SK-N-MC (cell line): ENCODE data around the gene KIF4A.

Source experiments
- DNase-seq: peaks from one replicate; pipeline ENCODE4 v3.0.0-alpha.2; 2011; ENCODE audit warnings: low read depth, low spot score
- H3K27ac ChIP-seq: fragments of 200-600 bp; sonication (generic); 2 replicates; pipeline ENCODE4 v1.5.1; 2016; ENCODE audit warnings: mixed run types
- H3K36me3 ChIP-seq: fragments of 200-600 bp; sonication (generic); 2 replicates; pipeline ENCODE4 v1.6.1; 2017; ENCODE audit warnings: antibody characterized with exemption, low read length, mixed read lengths; ENCODE audit not compliant: insufficient read depth
- H3K4me3 ChIP-seq: fragments of 200-600 bp; sonication (generic); 2 replicates; pipeline ENCODE4 v1.5.1; 2016
- H3K9ac ChIP-seq: fragments of 200-600 bp; sonication (generic); 2 replicates; pipeline ENCODE4 v1.8.0; 2017; ENCODE audit warnings: mixed run types, mixed read lengths; ENCODE audit not compliant: insufficient read length
- H3K9me3 ChIP-seq: fragments of 200-600 bp; sonication (generic); 2 replicates; pipeline ENCODE4 v1.6.1; 2017; ENCODE audit warnings: low read depth, mild to moderate bottlenecking, antibody characterized with exemption, low read length, moderate library complexity, mixed read lengths
- EZH2 ChIP-seq: fragments of 200-600 bp; sonication (generic); IDR thresholded peaks from one replicate; pipeline ENCODE4 v1.6.1; 2017; ENCODE audit warnings: antibody characterized with exemption
- FOXP2 ChIP-seq: optimal IDR thresholded peaks from 2 replicates; pipeline ENCODE3; 2011; ENCODE audit warnings: mild to moderate bottlenecking, moderate library complexity; ENCODE audit not compliant: insufficient read depth; ENCODE audit errors: extremely low read length, control extremely low read depth
- POLR2AphosphoS5 ChIP-seq: IDR thresholded peaks from 2 replicates; pipeline ENCODE4 v1.6.1; 2012; ENCODE audit warnings: mild to moderate bottlenecking, low read depth, low read length, borderline replicate concordance

Gene KIF4A

DNA sequence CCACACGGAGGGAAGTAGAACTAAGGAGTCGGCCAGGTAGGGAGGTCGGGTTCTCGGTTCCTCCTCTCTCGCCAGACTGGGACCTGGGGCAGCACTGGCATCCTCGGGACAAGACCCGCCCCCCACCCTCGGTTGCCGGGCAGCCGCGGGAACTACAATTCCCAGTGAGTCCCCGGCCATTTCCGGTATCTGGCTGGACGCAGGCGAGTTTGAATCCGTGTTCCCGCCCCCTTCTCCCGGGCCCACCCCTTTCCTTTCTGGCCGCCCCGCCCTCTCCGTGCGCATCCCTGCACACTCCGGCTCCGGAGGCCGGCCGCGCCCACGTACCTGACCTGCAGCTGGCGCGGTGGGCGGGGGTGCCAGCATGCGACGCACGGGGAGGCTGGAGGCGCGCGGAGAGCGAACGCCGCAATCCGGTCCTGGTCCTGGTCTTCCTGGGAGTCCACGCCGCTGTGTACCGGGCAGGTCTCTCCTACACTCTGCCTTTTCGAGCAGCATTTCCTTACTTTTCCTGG is 144.5 kb downstream of the KIF4A start:
- Histone ChIP-seq H3K4me3 (peak overlapping the region; percentile 78), H3K9me3 (no peaks in the 10 kb centered on the region), H3K27ac (no peak overlapping the region), H3K9ac (no peak overlapping the region), H3K36me3 (no peaks in the 10 kb centered on the region)
- no peak for DNase-seq
- TF ChIP-seq POLR2AphosphoS5 (no peak), EZH2 (no peak)

GRCh38 chrX:70434914-70435586 is 145.1 kb downstream of the KIF4A start:
- H3K27ac ChIP-seq: no peak overlapping the region
- H3K4me3 ChIP-seq: peak overlapping the region; percentile 78
- no peaks in the 10 kb centered on the region for H3K9me3 ChIP-seq
- H3K36me3 ChIP-seq: no peaks in the 10 kb centered on the region
- TF ChIP-seq POLR2AphosphoS5: no peak
- TF ChIP-seq EZH2: no peak
- no peak for TF ChIP-seq FOXP2
- no peak overlapping the region for H3K9ac ChIP-seq
- DNase-seq: no peak

- H3K9me3 ChIP-seq: no peaks in the 10 kb centered on the region
- DNase-seq: no peak
- no peak overlapping the region for H3K27ac ChIP-seq
- no peak overlapping the region for H3K9ac ChIP-seq
- no peak for TF ChIP-seq POLR2AphosphoS5
- TF ChIP-seq EZH2: no peak
- TF ChIP-seq FOXP2: no peak
- no peaks in the 10 kb centered on the region for H3K36me3 ChIP-seq
- H3K4me3 ChIP-seq: no peak overlapping the region
Observed at GRCh38 chrX:70436343-70436742, 146.4 kb downstream of the KIF4A start.

- Histone ChIP-seq H3K4me3 (no peak overlapping the region), H3K36me3 (no peaks in the 10 kb centered on the region), H3K9me3 (no peaks in the 10 kb centered on the region), H3K9ac (no peak overlapping the region), H3K27ac (no peak overlapping the region)
- no peak for DNase-seq
- TF ChIP-seq POLR2AphosphoS5 (no peak), EZH2 (no peak), FOXP2 (no peak)
Observed at GRCh38 chrX:70437011-70437410, 147.1 kb downstream of the KIF4A start.

DNA sequence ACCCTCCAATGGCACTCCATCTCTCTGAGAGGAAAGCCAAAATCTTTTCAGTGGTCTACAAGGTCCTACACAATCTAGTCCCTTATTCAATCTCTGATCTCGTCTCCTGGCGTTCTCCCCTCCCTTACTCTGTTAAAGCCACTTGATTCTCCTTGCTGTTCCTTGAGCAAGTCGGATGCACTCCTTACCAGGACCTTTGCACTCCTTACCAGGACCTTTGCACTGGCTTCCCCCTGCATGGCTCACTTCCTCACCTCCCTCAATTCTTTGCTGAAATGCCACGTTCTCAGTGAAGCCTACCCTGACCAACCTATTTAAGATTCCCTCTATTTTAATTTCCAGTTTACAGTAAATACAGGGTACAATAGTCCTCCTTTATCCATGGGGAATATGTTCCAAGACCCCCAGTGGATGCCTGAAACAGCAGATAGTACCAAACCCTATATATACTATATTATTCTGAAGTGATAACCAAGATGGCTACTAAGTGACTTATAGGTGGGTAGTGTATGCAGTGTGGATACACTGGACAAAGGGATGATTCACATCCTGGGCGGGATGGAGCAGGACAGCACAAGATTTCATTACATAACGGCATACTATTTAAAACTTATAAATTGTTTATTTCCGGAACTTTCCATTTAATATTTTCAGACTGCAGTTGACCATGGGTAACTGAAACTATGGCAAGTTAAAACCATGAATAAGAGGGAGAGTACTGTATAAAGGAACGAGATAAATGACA is 148.2 kb downstream of the KIF4A start:
- H3K9me3 ChIP-seq: no peaks in the 10 kb centered on the region
- H3K4me3 ChIP-seq: no peak overlapping the region
- no peak overlapping the region for H3K9ac ChIP-seq
- no peak overlapping the region for H3K27ac ChIP-seq
- no peaks in the 10 kb centered on the region for H3K36me3 ChIP-seq
- DNase-seq: no peak
- TF ChIP-seq POLR2AphosphoS5: no peak

DNA sequence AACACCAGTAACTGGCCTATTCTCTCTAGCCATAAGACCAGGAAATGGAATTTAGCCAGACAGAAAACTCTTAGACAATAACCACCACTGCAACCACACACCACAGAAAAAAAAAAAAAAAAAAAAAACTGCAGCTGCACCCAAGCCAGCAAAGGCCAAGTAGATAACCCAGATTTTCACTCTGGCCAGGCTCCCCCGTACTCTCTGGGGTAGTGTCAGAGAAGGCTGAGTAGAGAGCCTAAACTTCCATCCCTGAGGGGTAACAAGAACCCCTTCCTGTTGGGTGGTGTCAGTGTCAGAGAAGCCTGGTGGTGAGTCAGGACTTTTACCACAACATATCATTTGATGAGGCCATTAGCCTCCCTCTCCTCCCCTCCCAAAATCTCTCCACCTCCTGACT is 149.1 kb downstream of the KIF4A start:
- DNase-seq: no peak
- H3K36me3 ChIP-seq: no peaks in the 10 kb centered on the region
- no peak overlapping the region for H3K4me3 ChIP-seq
- no peak overlapping the region for H3K9ac ChIP-seq
- TF ChIP-seq EZH2: no peak
- TF ChIP-seq POLR2AphosphoS5: no peak
- TF ChIP-seq FOXP2: no peak
- no peak overlapping the region for H3K27ac ChIP-seq
- H3K9me3 ChIP-seq: no peaks in the 10 kb centered on the region

GRCh38 chrX:70442224-70442623 is 152.3 kb downstream of the KIF4A start:
- H3K36me3 ChIP-seq: no peaks in the 10 kb centered on the region
- H3K4me3 ChIP-seq: no peak overlapping the region
- TF ChIP-seq POLR2AphosphoS5: no peak
- TF ChIP-seq FOXP2: no peak
- TF ChIP-seq EZH2: no peak
- no peak overlapping the region for H3K9ac ChIP-seq
- no peaks in the 10 kb centered on the region for H3K9me3 ChIP-seq
- no peak for DNase-seq
- H3K27ac ChIP-seq: no peak overlapping the region

DNA sequence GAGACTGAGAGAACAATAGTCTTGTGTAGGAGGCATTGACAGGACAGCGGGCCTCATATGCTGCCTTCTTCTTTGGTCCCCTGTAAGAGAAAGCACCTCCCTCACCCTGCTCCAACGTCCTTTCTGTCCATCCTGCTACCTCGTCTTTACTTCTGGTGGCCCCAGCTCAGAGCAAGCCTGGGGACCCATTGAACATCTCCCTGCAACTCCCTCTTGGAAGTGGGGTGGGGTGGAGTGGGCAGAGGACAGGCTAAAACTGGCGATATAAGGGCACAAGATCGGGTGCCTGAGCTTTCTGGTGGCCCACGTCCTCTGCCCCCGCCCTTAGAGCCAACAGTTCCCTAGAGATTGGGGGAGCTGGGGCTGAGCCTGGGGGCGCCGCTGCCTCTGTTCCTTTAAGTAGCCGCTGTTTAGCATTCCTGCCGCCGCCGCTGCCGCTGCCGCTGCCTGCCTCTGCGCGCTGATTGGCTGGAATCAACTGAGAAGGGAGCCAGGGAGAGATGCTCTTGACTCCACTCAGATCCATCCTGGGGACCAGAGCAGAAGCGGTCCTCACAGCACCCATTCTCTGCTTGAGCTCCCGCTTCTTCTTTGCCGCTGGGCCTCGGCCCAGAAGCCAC is 154.5 kb downstream of the KIF4A start, which contains the start of gene DLG3:
DLG3 (plus strand) TSS at position 510 of the 620 bp plus-strand sequence. CDS start 367 bp downstream, outside the sequence.
- Histone ChIP-seq H3K9me3 (no peaks in the 10 kb centered on the region), H3K4me3 (no peak within 1 kb of the TSS), H3K36me3 (no peaks in the 10 kb centered on the region), H3K27ac (no peak within 1 kb of the TSS), H3K9ac (no peak within 1 kb of the TSS)
- TF ChIP-seq EZH2 (no peak), FOXP2 (no peak), POLR2AphosphoS5 (no peak)
- no peak for DNase-seq
